Esophagus squamous epithelium (tissue), 4 donors: ENCODE measurements around the gene PRDM2.

Experiments used
- CTCF ChIP-seq, 6 experiments: fragments of 450-650 bp in 4 of 6; fragments of 200-600 bp in 2 of 6; sonication (generic) in 2 of 6; IDR thresholded peaks; one replicate each; pipeline ENCODE4 v1.5.1; 2016 to 2019; ENCODE audit warnings: antibody characterized with exemption in 6 of 6, mild to moderate bottlenecking in 4 of 6, moderate library complexity in 4 of 6
- POLR2A ChIP-seq, 4 donors: fragments of 450-650 bp; IDR thresholded peaks; one replicate each; pipeline ENCODE4 v1.6.1; 2017; ENCODE audit warnings: antibody characterized with exemption in 4 of 4, mild to moderate bottlenecking in 4 of 4, moderate library complexity in 3 of 4

- TF ChIP-seq CTCF (IDR thresholded peaks at IDR 0.05), result no peak
- no peak for TF ChIP-seq POLR2A (IDR thresholded peaks at IDR 0.05)
Measured at GRCh38 chr1:13651279-13651678, 48.7 kb upstream of the PRDM2 start.
